Astrocyte of the spinal cord (primary cell): ENCODE measurements around the gene CD3E.

Source experiments
- DNase-seq: peaks from one replicate; pipeline ENCODE4 v3.0.0; 2011; ENCODE audit warnings: low read depth, low spot score
- H3K4me3 ChIP-seq: 2 replicates; pipeline ENCODE4 v1.5.1; 2011; ENCODE audit warnings: low read depth, mild to moderate bottlenecking, low read length, moderate library complexity
- CTCF ChIP-seq: IDR thresholded peaks from 2 replicates; pipeline ENCODE4 v1.5.1; 2012; ENCODE audit warnings: low read depth, mild to moderate bottlenecking, low read length, inconsistent platforms
- in situ Hi-C: cut with HindIII; loops from 2 replicates; pipeline ENCODE4 v1.10.0; 2017; ENCODE audit warnings: low sequenced_read_pairs

CD3E gene

DNA sequence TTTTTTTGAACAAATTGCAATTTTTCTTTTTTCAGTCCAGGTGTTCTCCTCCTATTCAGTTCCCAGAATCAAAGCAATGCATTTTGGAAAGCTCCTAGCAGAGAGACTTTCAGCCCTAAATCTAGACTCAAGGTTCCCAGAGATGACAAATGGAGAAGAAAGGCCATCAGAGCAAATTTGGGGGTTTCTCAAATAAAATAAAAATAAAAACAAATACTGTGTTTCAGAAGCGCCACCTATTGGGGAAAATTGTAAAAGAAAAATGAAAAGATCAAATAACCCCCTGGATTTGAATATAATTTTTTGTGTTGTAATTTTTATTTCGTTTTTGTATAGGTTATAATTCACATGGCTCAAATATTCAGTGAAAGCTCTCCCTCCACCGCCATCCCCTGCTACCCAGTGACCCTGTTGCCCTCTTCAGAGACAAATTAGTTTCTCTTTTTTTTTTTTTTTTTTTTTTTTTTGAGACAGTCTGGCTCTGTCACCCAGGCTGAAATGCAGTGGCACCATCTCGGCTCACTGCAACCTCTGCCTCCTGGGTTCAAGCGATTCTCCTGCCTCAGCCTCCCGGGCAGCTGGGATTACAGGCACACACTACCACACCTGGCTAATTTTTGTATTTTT, 48.7 kb downstream of the CD3E start:
- no peak overlapping the region for H3K4me3 ChIP-seq
- peak; percentile 36 for TF ChIP-seq CTCF
- in situ Hi-C loops: no loop called here
- peak; percentile 25 for DNase-seq

GRCh38 chr11:118358071-118358470, 53.5 kb downstream of the CD3E start:
- H3K4me3 ChIP-seq: no peak overlapping the region
- in situ Hi-C loops: no loop called here
- TF ChIP-seq CTCF: no peak
- DNase-seq: no peak

GRCh38 chr11:118359295-118359958, 54.9 kb downstream of the CD3E start, which contains the start of gene UBE4A:
TSS of gene UBE4A (plus strand) at chr11:118359600. CDS start at chr11:118365081, 5,481 bp downstream.
- no peak for TF ChIP-seq CTCF
- in situ Hi-C loops: no loop called here
- peak; percentile 90 for DNase-seq

DNA sequence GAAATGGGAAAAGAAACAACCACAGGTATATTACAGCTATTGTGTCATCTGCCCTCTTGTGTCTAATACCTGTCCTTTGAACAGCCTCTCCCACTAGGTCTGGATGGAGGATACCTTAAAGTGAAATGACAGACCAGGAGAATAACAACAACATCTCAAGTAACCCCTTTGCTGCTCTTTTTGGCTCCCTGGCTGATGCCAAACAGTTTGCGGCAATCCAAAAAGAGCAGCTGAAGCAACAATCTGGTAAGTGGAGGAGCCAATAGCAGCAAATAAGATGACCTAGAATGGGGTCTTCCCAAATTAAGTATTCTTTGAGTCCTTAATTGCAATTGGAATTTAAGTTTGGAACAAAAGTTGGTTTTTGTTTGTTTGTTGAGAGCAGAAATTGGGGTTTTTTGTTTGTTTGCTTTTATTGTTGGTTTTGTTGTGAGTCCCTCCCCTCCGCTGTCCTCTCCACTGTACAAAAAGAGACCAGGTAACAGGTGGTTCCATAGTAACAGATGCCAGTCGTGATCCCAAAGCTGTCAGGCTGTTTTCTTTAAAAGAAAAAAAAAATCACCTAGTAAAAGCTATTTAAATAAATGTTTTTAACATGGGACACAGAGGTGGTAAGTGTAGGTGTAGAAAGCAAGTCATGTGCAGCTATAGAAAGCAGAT, 60.6 kb downstream of the CD3E start:
- no peak overlapping the region for H3K4me3 ChIP-seq
- TF ChIP-seq CTCF: no peak
- in situ Hi-C loops: no loop called here
- DNase-seq: no peak

More at GRCh38 chr11:118359295-118359958, 54.9 kb downstream of the CD3E start, which contains the start of gene UBE4A:
- peak within 1 kb of the TSS; percentile 79 for H3K4me3 ChIP-seq
